Progenitor cell of endocrine pancreas (in vitro differentiated cells): ENCODE data around the gene EXOG. TPM values are rescaled to one million over a fixed set of nuclear protein-coding genes. Genes with fewer than 3 reads are reported as not detected.

Source experiments
- DNase-seq: peaks from one replicate; pipeline ENCODE4 v3.0.0; 2021; ENCODE audit warnings: low spot score; ENCODE audit not compliant: unreplicated experiment
- H3K27ac Mint-ChIP-seq: 2 replicates; pipeline ENCODE4 v1.8.0; 2021; ENCODE audit warnings: mild to moderate bottlenecking, moderate library complexity, mixed read lengths
- H3K27me3 Mint-ChIP-seq: 2 replicates; pipeline ENCODE4 v1.8.0; 2021; ENCODE audit warnings: mixed read lengths
- H3K36me3 Mint-ChIP-seq: 2 replicates; pipeline ENCODE4 v1.8.0; 2022; ENCODE audit warnings: mixed read lengths; ENCODE audit not compliant: insufficient read depth
- H3K4me1 Mint-ChIP-seq: 2 replicates; pipeline ENCODE4 v1.8.0; 2021; ENCODE audit warnings: low read depth, mixed read lengths
- H3K4me3 Mint-ChIP-seq: 2 replicates; pipeline ENCODE4 v1.8.0; 2021; ENCODE audit warnings: low read depth, mild to moderate bottlenecking, moderate library complexity, mixed read lengths
- H3K9me3 Mint-ChIP-seq: 2 replicates; pipeline ENCODE4 v1.8.0; 2021; ENCODE audit warnings: low read depth, mixed read lengths
- total RNA-seq: library from RNA; stranded (reverse); gene quantifications from 2 replicates; pipeline ENCODE4 v1.2.1, GENCODE V29; 2021
- TF ChIP-seq, protein P1 (sequence below): fragments of 200-600 bp; sonication (generic); IDR thresholded peaks from one replicate; pipeline ENCODE4 v1.5.0; 2021; ENCODE audit warnings: antibody characterized with exemption, mild to moderate bottlenecking; ENCODE audit not compliant: unreplicated experiment

The EXOG gene
- total RNA-seq, 1 donor from 2014 or later, result 15.2 TPM

DNA sequence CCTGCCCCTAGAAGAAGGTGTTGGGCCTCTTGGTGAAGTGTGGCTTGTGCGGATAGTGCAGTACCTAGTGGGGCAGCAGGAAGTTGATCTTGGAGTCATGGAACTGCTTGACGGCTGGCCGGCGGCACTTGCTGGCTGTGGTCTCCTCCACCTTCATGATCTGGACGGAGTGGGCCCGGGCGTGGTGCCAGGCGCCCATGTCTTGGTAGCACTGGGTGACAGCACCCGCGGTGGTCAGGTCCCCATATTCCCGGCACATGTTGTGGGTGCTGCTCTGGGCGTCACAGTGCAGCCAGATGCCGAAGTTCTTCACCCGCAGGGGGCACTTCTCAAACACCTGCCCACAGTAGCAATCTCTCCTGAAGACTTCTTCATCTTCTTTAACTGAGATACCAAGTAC is 30.7 kb downstream of the EXOG start:
- no peak for DNase-seq
- TF ChIP-seq, protein P1, sequence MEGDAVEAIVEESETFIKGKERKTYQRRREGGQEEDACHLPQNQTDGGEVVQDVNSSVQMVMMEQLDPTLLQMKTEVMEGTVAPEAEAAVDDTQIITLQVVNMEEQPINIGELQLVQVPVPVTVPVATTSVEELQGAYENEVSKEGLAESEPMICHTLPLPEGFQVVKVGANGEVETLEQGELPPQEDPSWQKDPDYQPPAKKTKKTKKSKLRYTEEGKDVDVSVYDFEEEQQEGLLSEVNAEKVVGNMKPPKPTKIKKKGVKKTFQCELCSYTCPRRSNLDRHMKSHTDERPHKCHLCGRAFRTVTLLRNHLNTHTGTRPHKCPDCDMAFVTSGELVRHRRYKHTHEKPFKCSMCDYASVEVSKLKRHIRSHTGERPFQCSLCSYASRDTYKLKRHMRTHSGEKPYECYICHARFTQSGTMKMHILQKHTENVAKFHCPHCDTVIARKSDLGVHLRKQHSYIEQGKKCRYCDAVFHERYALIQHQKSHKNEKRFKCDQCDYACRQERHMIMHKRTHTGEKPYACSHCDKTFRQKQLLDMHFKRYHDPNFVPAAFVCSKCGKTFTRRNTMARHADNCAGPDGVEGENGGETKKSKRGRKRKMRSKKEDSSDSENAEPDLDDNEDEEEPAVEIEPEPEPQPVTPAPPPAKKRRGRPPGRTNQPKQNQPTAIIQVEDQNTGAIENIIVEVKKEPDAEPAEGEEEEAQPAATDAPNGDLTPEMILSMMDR, result no peak
- no peak overlapping the region for H3K4me3 Mint-ChIP-seq
- H3K27ac Mint-ChIP-seq, result no peak overlapping the region
- no peaks in the 10 kb centered on the region for H3K9me3 Mint-ChIP-seq
- no peaks in the 10 kb centered on the region for H3K4me1 Mint-ChIP-seq
- no peaks in the 10 kb centered on the region for H3K27me3 Mint-ChIP-seq
- peaks cover 14% of the 10 kb centered on the region for H3K36me3 Mint-ChIP-seq

DNA sequence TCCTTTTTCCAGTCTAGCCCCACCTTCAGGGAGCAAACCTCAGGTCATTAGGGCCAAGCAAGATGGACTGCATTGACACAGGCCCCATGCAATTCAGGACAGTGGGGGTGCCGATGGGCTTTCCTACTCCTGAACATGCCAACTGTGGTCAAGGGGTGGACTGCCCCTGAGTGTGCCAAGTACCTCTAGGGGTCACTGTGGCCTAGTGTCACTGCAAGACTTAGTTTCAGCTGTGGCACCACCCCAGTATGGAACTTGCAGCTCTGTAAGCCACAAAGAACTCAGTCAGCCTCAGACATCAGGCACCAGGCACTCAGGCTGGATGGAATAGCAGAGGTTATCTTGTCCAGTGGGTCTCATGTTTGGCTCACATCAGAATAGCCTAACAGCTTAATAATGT is 32.3 kb downstream of the EXOG start:
- no peaks in the 10 kb centered on the region for H3K9me3 Mint-ChIP-seq
- H3K4me1 Mint-ChIP-seq, result no peaks in the 10 kb centered on the region
- H3K27ac Mint-ChIP-seq, result no peak overlapping the region
- DNase-seq, result no peak
- peaks cover 14% of the 10 kb centered on the region for H3K36me3 Mint-ChIP-seq
- TF ChIP-seq, protein P1, result peak; percentile 17
- H3K27me3 Mint-ChIP-seq, result no peaks in the 10 kb centered on the region
- H3K4me3 Mint-ChIP-seq, result no peak overlapping the region

DNA sequence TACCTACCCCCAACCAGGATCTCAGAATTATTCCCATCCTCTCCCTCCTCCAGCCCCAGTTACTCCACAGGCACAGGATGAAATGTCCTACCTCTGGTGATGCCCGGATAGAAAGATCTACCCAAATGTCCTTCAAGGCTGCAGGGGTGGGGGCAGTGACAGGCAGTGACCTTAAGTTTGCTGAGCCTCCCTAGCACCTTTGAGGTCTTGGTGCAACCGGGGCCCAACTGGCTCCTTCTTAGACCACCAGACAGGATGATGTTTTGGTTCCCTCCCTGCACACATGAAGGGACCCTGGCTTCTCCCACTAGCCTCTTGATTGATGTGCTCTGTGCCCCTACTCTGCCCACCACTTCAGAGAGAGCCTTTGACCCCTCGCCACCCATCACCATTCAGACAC is 36.4 kb downstream of the EXOG start:
- no peaks in the 10 kb centered on the region for H3K27me3 Mint-ChIP-seq

DNA sequence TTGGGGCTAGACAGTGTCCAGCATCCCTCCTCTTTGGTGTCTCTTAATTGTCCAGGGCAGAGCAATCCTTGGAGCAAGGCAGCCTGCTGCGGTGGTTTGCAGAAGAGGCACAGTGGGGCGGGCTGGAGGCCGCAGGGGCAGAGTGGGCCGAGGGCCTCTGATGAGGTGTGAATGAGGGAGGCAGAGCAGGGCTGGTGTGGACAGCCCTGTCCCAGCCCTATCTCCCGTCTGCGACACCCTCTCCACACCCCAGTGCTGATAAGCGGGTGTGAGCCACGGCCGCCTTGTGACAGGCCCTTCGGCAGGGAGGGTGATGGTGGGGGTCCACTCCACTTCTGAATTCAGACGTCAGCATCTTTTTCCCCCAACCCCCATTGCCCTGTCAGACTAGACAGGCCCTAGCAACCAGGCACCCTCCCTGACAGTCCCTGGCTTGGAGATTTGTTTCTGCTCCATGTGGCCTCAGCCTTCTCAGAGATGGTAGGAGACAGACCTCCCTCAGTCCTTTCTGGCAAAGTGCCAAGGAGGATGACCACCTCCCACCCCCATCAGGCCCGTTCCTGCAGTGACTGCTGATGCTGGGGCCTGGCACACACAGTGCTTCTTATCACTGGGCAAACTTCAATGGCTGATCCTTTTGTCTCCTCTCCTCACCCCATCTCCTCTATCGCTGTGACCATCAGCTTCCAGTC is 37.3 kb downstream of the EXOG start:
- Mint-ChIP-seq H3K9me3 (peaks cover 3% of the 10 kb centered on the region), H3K27me3 (no peaks in the 10 kb centered on the region), H3K4me3 (no peak overlapping the region), H3K27ac (no peak overlapping the region), H3K4me1 (no peaks in the 10 kb centered on the region), H3K36me3 (peaks cover 19% of the 10 kb centered on the region)
- no peak for DNase-seq
- TF ChIP-seq, protein P1, result no peak

More for the DNA sequence above, 36.4 kb downstream of the EXOG start:
- H3K9me3 Mint-ChIP-seq, result peaks cover 3% of the 10 kb centered on the region
- no peak overlapping the region for H3K4me3 Mint-ChIP-seq
- H3K4me1 Mint-ChIP-seq, result no peaks in the 10 kb centered on the region
- peak overlapping the region; percentile 93 for H3K27ac Mint-ChIP-seq
- peaks cover 19% of the 10 kb centered on the region for H3K36me3 Mint-ChIP-seq
- no peak for DNase-seq
- TF ChIP-seq, protein P1, result no peak

DNA sequence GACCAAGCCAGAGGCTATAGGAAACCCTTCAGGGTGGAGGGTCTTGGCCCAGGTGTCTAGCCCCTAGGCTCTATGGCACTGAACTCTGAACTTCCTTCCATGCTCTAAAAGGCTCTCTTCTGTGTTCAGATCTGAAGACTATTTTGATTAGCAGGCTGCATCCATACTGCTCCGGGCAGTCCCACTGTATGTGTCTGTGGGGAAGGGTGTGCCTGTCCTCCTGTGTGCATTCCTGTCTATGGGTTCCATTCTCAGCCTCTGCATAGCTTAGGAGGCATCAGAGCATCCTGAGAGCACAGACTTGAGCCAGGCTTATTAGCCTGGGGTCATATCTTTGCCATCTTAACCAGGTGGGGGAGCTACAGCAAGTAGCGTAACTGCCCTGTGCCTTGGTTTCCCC is 38.0 kb downstream of the EXOG start:
- TF ChIP-seq, protein P1, result no peak
- Mint-ChIP-seq H3K4me3 (no peak overlapping the region), H3K27ac (no peak overlapping the region), H3K27me3 (no peaks in the 10 kb centered on the region), H3K36me3 (peaks cover 19% of the 10 kb centered on the region), H3K4me1 (no peaks in the 10 kb centered on the region), H3K9me3 (peaks cover 3% of the 10 kb centered on the region)
- no peak for DNase-seq
